NCI-H2171 (cell line): Measurements from ENCODE around the gene PRRT2.
"Not testable (repeated sequence)": the region's sequence is repeated elsewhere in the genome, so short reads cannot be mapped to it uniquely, and the experiment has no call there.

ENCODE experiments used
- DNase-seq: peaks from one replicate; lab custom pipeline; 2025; lab: John Stamatoyannopoulos, UW

The PRRT2 gene

GRCh38 chr16:29833219-29833618 is 21.2 kb downstream of the PRRT2 start:
- not testable (repeated sequence) for DNase-seq

- DNase-seq, result no peak
Observed at GRCh38 chr16:29834079-29834478, 22.1 kb downstream of the PRRT2 start.

DNA sequence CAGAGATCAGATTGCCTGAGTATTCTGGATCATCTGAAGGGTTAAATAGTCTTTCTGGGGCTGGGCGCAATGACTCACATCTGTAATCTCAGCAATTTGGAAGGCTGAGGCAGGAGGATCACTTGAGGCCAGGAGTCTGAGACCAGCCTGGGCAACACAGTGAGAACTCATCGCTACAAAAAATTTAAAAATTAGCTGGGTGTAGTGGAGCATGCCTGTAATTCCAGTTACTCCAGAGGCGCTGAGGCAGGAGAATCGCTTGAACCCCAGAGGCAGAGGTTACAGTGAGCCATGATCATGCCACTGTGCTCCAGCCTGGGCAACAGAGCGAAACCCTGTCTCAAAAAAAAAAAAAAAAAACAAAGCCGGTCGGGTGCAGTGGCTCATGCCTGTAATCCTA is 23.9 kb downstream of the PRRT2 start:
- no peak for DNase-seq

GRCh38 chr16:29836623-29837022 is 24.6 kb downstream of the PRRT2 start:
- DNase-seq, result no peak

DNA sequence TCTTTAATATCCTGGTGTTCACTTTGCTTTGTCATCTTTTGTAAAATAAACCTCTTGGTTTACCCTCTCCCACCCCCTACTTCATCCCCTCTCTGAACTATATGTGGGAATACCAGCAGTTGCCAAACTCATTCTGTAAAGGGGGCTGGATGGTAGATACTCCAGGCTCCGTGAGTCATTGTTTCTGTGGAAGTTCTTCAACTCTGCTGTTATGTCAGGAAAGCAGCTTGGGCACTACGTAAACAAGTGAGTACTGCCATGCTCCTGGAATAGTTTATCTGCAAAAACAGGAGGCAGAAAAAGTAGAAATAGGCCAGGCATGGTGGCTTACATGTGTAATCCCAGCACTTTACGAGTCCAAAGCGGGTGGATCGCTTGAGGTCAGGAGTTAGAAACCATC is 25.8 kb downstream of the PRRT2 start:
- DNase-seq, result no peak

DNA sequence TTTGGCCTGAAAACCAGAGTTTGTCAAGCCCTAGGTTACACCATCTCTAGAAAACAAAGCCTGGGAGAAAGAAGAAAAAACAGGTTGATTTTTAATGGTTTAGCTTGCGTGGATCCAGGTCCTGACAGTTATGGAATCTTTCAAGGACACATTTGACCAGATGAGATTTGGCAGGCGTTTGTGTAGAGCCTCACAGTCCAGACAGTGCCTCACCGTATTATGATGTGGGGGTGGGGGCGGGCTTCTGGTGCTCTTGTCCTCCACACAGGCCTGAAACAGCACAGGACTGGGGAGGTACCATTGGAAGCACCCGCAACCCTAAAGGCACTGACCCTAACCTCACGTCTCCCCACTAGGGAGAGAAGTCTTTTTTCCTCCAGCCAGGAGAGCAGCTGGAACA is 27.8 kb downstream of the PRRT2 start:
- no peak for DNase-seq

- no peak for DNase-seq
Observed at GRCh38 chr16:29840240-29840639, 28.2 kb downstream of the PRRT2 start.

GRCh38 chr16:29841631-29842030 is 29.6 kb downstream of the PRRT2 start:
- DNase-seq, result no peak

DNA sequence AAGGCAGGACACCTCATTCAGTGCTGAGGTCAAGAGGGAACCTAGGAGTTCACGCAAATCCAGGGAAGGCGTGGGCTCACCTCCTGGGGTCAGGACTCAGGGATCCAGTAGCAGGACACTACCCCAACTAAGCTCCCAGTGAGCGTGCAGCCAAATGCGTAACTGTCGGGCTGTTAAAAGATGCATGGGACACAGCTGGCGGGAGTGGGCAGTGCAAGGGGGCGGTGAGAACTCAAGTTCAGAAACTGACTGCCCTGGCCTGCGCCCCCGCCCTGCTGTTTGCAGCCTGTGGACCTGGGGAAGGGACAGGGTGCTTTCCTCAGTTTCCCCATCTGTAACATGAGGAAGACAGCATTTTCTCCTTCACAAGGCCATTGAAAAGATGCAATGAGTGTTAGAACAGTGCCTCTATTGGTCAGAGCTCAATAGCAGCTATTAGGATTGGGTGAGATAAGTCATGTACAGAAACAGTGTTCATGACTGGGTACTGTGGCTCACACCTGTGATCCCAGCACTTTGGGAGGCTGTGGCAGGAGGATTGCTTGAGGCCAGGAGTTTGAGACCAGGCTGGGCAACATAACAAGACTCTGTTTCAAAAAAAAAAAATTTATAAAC is 30.8 kb downstream of the PRRT2 start:
- DNase-seq, result no peak

DNA sequence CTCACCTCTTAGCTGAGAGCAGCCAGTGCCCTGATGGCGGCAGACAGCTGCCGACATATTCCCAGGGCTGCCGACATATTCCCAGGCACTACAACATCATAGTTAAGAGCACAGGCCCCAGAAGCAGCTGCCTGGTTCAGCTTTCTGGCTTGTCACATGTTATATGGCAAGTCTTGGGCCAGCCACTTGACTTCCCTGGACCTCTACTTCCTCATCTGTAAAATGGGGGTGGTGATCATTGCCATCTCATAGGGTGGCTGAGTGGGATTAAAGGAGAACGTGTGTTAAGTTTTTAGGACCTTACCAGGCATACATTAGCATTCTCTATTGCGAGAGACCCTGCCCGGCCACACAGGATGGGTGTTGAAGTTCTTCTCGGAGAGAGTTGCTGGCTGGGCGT is 31.9 kb downstream of the PRRT2 start:
- DNase-seq, result no peak

DNA sequence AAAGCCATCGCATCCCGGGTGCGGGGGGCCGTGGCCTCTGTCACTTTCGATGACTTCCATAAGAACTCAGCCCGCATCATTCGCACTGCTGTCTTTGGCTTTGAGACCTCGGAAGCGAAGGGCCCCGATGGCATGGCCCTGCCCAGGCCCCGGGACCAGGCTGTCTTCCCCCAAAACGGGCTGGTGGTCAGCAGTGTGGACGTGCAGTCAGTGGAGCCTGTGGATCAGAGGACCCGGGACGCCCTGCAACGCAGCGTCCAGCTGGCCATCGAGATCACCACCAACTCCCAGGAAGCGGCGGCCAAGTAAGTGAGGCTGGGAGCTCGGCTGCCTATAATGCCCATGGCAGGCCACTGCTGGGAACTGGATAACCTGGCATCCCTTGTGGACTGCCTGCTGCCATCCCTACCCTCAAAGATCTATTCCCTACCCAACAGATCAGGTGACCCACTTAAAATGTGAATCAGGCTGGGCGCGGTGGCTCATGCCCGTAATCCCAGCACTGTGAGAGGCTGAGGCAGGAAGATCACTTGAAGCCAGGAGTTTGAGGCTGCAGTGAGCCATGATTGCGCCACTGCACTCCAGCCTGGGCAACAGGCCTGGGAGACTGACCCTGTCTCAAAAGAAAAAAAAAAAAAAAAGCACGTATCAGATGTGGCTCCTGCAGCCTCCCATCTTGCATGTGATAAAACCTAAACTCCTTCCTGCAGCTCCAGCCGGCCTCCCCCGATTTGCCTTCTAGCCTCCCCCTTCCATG is 32.8 kb downstream of the PRRT2 start:
- no peak for DNase-seq

- no peak for DNase-seq
Observed at GRCh38 chr16:29845656-29846055, 33.7 kb downstream of the PRRT2 start.

- DNase-seq, result no peak
Observed at GRCh38 chr16:29848420-29849297, 36.7 kb downstream of the PRRT2 start.

GRCh38 chr16:29849505-29849904 is 37.5 kb downstream of the PRRT2 start:
- no peak for DNase-seq

GRCh38 chr16:29850998-29851397 is 39.0 kb downstream of the PRRT2 start:
- no peak for DNase-seq

DNA sequence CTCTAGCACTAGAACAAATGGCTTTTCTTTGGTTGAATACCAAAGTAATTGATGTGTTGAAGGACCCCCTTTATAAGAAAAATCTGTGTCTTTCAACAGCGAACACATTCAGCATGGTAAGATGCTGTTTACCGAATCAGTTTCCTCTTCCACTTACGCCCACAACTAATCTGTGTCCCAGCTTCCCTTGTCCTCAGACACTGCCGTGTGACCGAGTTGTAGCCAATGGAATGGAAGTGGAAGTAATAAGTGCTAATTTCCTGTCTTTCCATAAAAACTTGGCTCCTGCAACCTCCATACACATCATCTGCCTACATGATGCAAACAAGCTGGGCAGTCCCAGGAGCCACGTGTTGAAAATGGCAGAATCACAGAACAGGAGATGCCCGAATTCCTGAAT is 40.7 kb downstream of the PRRT2 start:
- DNase-seq, result no peak

DNA sequence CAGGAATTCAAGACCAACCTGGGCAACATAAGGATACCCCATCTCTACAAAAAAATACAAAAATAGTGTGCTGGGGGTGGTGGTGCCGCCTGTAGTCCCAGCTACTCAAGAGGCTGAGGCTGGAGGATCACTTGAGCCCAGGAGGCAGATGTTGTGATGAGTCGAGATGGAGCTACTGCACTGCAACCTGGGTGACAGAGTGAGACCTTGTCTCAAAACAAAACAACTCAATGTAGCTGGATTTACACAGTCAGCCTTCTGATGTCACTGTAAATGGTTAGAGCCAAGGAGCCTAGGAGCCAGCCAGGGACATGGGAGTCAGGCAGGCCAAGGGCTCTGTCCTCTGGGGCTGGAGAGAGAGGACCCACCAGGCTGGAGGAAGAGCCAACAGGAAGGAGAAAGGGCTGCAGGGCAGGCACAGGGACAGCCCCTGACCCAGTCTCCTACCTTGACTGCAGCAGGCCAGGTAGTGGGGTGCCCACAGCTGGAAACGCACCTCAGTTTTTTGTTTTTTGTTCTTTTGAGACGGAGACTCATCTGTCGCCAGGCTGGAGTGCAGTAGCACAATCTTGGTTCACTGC is 42.6 kb downstream of the PRRT2 start:
- no peak for DNase-seq

DNA sequence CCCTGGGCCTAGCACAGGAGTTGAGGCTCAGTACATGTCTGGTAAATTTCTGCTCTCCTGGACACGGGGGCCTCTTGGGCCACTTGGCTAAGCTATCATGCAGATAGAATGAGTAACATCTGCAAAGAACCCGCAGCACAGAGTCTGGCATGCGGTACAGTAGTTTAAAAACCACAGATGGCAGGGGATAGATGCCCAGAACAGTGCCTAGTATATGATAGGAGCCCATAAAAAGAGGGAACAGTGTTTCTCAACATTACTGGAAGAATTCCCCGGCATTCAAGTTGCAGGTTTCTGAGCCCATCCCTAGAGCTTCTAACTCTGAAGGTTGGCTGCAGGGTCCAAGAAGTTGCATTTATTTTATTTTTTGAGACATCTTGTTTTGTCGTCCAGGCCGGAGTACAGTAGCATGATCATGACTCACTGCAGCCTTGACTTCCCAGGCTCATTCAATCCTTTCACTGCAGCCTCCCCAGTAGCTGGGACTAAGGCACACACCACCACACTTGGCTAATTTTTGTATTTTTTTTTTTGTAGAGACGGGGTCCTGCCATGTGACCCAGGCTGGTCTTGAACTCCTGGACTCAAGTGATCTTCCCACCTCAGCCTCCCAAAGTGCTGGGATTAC is 45.3 kb downstream of the PRRT2 start:
- no peak for DNase-seq

- no peak for DNase-seq
Observed at GRCh38 chr16:29858149-29858849, 46.3 kb downstream of the PRRT2 start.

DNA sequence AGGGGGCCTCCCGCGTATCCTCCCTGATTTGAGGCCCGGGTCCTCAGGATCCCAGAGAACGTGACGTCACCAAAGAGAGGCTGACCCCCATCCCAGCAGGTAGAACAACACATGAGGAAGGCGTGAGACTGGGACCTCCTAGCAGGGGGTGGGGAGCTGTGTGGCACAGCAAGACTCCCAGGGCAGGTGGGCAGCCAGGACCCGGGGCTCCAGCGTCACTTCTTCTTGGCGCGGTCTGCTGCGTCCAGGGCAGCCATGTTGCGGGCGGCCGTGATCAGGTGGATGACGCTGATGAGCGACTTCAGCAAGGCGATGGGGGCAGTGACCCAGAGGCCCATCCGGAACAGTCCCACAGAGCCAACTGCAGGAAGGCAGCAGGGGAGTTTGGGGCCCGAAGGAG is 47.0 kb downstream of the PRRT2 start:
- DNase-seq, result no peak

GRCh38 chr16:29860218-29860617 is 48.2 kb downstream of the PRRT2 start:
- no peak for DNase-seq
